ENCODE results near the gene PBX3. TPM values are rescaled to one million over a fixed set of nuclear protein-coding genes. Genes with fewer than 3 reads are reported as not detected.

The PBX3 gene
- total and polyA plus RNA-seq, 8 donors, result 36.3 to 53.6 (median 42.8) TPM

- DNase-seq (no peak), ATAC-seq (no peak)
- H3K4me3 ChIP-seq, result no peak overlapping the region
- peaks cover 0 to 12% of the 10 kb centered on the region in 2 donors for H3K9me3 ChIP-seq
- H3K27ac ChIP-seq, result no peak overlapping the region
- TF ChIP-seq CTCF (IDR thresholded peaks at IDR 0.05), result no peak
- no peaks in the 10 kb centered on the region for H3K36me3 ChIP-seq
- H3K4me1 ChIP-seq, result no peaks in the 10 kb centered on the region
- intact Hi-C loops (cut with DNase I), result no loop called here
- peaks cover 0 to 6% of the 10 kb centered on the region in 2 donors for H3K27me3 ChIP-seq
Observed at GRCh38 chr9:125979383-125979782, 232.2 kb downstream of the PBX3 start.

- no peak overlapping the region for H3K4me3 ChIP-seq
- intact Hi-C loops (cut with DNase I), result no loop called here
- ATAC-seq, result no peak
- H3K9me3 ChIP-seq, result peaks cover 0 to 12% of the 10 kb centered on the region in 2 donors
- no peak for DNase-seq
- H3K27ac ChIP-seq, result no peak overlapping the region
- no peaks in the 10 kb centered on the region for H3K36me3 ChIP-seq
- no peaks in the 10 kb centered on the region for H3K4me1 ChIP-seq
- no peak for TF ChIP-seq CTCF (IDR thresholded peaks at IDR 0.05)
- H3K27me3 ChIP-seq, result peaks cover 0 to 6% of the 10 kb centered on the region in 2 donors
Observed at GRCh38 chr9:125982798-125983406, 235.7 kb downstream of the PBX3 start.

- ATAC-seq, result no peak
- DNase-seq, result no peak
- Histone ChIP-seq H3K27me3 (peaks cover 0 to 6% of the 10 kb centered on the region in 2 donors), H3K9me3 (peaks cover 0 to 12% of the 10 kb centered on the region in 2 donors), H3K4me3 (no peak overlapping the region), H3K4me1 (no peaks in the 10 kb centered on the region), H3K27ac (no peak overlapping the region), H3K36me3 (no peaks in the 10 kb centered on the region)
- intact Hi-C loops (cut with DNase I), result no loop called here
- no peak for TF ChIP-seq CTCF (IDR thresholded peaks at IDR 0.05)
Observed at GRCh38 chr9:125983681-125984080, 236.5 kb downstream of the PBX3 start.

- TF ChIP-seq CTCF (IDR thresholded peaks at IDR 0.05), result no peak
- no peak overlapping the region for H3K27ac ChIP-seq
- H3K27me3 ChIP-seq, result peaks cover 0 to 6% of the 10 kb centered on the region in 2 donors
- no peaks in the 10 kb centered on the region for H3K4me1 ChIP-seq
- H3K9me3 ChIP-seq, result peaks cover 0 to 10% of the 10 kb centered on the region in 2 donors
- H3K36me3 ChIP-seq, result no peaks in the 10 kb centered on the region
- no peak for DNase-seq
- ATAC-seq, result no peak
- intact Hi-C loops (cut with DNase I), result no loop called here
- H3K4me3 ChIP-seq, result no peak overlapping the region
Observed at GRCh38 chr9:125984461-125984860, 237.3 kb downstream of the PBX3 start.

- DNase-seq (no peak), ATAC-seq (no peak)
- intact Hi-C loops (cut with DNase I), result no loop called here
- Histone ChIP-seq H3K4me1 (no peaks in the 10 kb centered on the region), H3K27ac (no peak overlapping the region), H3K4me3 (no peak overlapping the region), H3K9me3 (peaks cover 0 to 1% of the 10 kb centered on the region in 2 donors), H3K27me3 (peaks cover 0 to 6% of the 10 kb centered on the region in 2 donors), H3K36me3 (no peaks in the 10 kb centered on the region)
- no peak for TF ChIP-seq CTCF (IDR thresholded peaks at IDR 0.05)
Observed at GRCh38 chr9:125985142-125985997, 238.2 kb downstream of the PBX3 start.

All from left lung (tissue), 10 donors.